NCI-H2081 treated with DMSO at 0.1 percent for 48 hours (cell line): ENCODE results near the gene FAM180B.
"Not testable (repeated sequence)": the region's sequence is repeated elsewhere in the genome, so short reads cannot be mapped to it uniquely, and the experiment has no call there.

Experiments
- DNase-seq: peaks from one replicate; lab custom pipeline; 2025; lab: John Stamatoyannopoulos, UW

FAM180B gene, protein sequence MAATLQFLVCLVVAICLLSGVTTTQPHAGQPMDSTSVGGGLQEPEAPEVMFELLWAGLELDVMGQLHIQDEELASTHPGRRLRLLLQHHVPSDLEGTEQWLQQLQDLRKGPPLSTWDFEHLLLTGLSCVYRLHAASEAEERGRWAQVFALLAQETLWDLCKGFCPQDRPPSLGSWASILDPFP

DNA sequence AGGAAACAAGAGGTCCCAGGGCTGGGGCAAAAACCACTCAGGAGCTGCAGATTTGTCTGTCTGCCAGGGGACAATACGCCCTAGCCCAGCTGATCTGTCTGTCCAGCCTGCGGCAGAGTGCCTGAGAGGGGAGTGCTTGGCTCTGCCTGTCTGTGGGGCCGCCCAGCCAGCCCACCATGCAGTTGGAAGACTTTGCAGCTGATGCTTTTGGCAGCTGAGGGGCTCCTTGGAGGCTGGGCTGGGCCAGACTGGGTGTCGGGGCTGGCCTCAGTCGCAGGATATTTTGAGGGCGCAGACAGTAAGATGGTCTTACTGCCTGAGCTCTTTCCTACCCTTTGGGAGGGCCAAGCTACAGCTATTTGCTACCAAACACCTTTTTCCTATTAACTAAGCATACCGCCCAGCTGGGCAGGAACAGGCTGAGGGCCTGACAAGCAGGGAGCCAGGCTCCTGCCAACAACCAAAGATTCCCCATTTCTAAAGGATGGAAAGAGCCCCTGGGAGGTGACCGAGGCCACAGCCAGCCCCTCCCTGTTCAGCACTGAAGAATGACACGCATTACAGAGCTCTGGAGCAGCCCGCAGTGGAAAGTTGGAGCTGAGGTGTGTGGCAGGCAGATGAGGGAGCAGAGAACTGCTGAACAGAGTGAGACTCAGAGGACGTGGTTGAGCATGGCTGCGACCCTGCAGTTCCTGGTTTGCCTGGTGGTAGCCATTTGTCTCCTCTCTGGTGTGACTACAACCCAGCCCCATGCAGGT lies at the start of gene FAM180B:
Gene FAM180B, plus strand, starts transcription at position 581 of the 758 bp plus-strand sequence. Its CDS starts 91 bp downstream, at position 672.
- DNase-seq: no peak

GRCh38 chr11:47536915-47537314 lies 49.6 kb upstream of the FAM180B start:
- no peak for DNase-seq

GRCh38 chr11:47538741-47539565 lies 47.5 kb upstream of the FAM180B start:
- peak; percentile 35 for DNase-seq

DNA sequence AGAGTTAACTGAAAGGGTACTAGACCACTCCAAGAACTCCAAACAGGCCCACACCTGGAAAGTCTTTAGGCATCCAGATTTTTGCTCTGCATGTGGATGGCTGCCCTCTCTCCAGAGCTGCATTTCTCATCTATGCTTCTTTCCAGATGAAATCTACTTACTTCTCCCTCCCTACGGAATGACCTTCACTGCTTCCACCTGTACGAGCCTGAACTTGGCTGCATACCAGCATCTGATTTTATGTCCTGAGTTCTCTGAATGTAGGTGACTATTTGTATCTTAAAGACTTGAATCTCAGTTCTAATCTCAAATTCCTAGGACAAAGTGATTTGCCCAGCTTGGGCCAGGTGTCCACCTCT lies 46.8 kb upstream of the FAM180B start:
- no peak for DNase-seq

GRCh38 chr11:47541070-47541469 lies 45.4 kb upstream of the FAM180B start:
- no peak for DNase-seq

GRCh38 chr11:47545298-47545697 lies 41.2 kb upstream of the FAM180B start:
- no peak for DNase-seq

- DNase-seq: not testable (repeated sequence)
Observed at GRCh38 chr11:47546274-47546673, 40.2 kb upstream of the FAM180B start.

GRCh38 chr11:47550288-47551047 lies 36.0 kb upstream of the FAM180B start:
- no peak for DNase-seq

GRCh38 chr11:47551086-47551485 lies 35.4 kb upstream of the FAM180B start:
- DNase-seq: no peak

DNA sequence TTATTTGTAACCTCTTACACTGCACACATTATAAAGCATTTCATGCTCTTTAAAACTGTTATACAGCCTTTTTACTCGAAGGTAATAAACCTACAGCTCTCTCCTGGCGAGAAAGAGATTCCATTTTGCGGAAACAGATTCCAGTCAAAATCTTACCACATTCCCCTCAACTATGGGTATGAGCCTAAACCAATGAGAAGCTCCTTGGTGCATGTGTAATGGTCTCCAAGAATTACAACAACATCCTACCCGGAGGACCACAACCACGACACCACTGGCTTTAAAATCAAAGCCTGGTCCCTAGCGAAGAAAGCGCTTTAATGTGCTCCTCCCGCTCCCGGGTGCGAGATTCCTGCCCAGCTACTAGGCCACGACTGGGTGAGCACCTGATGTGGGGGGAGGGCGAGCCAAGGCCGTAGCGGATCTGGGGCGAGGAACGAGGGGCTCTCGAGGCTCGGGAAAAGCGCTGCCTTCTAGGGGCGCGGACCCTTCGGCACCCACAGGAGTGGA lies 34.4 kb upstream of the FAM180B start:
- DNase-seq: no peak

DNA sequence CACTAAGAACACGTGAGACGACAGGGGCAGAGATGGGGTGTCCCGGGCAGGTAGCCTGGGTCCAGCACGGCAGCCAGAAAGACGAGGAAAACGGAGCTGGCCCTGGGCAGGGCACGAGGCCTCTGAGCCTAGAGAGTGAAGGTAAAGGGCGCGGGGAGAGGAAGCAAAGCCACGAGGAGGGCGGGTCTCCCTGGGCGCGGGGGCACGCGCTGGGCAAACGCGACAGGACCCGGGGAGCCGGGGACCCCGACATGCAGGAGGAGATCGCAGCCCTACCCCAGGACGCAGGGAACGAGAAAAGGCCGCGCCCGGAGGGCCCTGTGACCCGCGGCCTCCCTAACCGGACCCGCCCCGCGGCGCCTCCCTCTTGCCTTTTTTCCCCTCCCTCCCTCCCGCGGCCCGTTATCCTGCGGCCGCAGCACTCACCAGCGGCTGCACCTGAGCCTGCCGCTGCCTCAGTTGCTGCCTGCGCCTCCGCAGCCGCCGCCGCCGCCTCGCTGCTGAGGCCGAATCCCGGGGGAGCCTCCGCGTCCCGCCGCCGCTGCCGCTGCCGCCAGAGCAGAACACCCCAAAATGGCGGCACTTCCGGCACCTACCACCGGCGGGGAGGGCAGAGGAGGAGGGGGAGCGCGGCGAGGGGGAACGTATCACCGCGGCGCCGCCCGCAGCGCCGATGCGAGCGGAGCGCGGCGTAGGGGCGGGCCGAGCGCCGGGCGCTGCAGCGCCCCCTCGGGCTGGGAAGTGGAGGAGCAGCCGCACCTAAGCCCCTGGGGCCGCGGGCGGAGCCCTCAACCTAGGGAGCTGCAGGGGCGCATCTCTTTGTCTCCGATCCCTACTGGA lies 33.7 kb upstream of the FAM180B start, which contains the start of gene CELF1:
Gene CELF1, minus strand, starts transcription at position 567 of the 840 bp plus-strand sequence. CDS start 53,609 bp downstream, outside the sequence.
- DNase-seq: peak; percentile 69

GRCh38 chr11:47553406-47553743 lies 33.1 kb upstream of the FAM180B start:
- DNase-seq: no peak

DNA sequence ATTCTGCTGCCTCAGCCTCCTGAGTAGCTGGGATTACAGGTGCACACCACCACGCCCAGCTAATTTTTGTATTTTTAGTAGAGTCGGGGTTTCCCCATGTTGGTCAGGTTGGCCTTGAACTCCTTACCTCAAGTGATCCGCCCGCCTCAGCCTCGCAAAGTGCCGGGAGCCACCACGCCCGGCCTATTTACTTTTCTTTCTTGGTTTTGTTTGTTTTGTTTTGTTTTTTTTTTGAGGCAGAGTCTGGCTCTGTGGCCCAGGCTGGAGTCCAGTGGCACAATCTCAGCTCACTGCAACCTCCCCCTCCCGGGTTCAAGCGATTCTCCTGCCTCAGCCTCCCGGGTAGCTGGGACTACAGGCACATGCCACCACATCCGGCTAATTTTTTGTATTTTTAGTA lies 29.5 kb upstream of the FAM180B start:
- DNase-seq: not testable (repeated sequence)

DNA sequence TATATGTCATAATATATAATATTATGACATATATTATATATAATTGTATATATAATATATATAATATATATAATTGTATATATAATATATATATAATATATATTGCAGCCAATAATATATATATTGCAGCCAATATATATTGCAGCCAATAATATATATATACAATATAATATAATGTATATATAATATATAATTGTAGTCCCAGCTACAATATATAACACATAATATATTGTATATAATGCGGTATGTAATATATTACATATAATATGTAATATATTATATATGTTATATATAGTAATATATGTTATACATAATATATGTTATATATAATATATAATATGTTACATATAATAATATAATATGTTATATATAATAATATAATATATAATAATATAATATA lies 27.8 kb upstream of the FAM180B start:
- no peak for DNase-seq

DNA sequence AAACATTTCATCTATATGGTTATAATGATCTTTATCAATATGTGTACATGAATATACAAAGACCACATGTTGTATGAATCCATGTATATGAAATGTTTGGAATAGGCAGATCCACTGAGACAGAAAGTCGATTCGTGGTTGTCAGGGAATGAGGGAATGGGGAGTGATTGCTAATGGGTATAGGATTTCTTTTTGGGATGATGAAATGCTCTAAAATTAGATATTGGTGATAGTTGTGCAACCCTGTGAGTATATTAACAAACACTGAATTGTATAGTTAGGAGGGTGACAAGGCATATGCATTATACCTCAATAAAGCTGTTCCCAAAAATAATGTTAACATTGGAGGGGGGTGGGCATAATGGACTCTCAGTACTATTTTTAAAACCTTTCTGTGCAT lies 26.1 kb upstream of the FAM180B start:
- DNase-seq: no peak

GRCh38 chr11:47562393-47562792 lies 24.1 kb upstream of the FAM180B start:
- DNase-seq: not testable (repeated sequence)

DNA sequence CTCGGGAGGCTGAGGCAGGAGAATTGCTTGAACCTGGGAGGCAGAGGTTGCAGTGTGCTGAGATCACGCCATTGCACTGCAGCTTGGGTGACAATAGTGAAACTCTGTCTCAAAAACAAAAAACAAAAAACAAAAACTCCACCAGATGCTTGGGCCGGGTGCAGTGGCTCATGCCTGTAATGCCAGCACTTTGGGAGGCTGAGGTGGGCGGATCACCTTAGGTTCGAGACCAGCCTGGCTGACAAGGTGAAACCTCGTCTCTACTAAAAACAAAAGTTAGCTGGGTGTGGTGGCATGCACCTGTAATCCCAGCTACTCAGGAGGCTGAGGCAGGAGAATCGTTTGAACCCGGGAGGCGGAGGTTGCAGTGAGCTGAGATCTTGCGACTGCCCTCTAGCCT lies 22.1 kb upstream of the FAM180B start:
- DNase-seq: not testable (repeated sequence)

DNA sequence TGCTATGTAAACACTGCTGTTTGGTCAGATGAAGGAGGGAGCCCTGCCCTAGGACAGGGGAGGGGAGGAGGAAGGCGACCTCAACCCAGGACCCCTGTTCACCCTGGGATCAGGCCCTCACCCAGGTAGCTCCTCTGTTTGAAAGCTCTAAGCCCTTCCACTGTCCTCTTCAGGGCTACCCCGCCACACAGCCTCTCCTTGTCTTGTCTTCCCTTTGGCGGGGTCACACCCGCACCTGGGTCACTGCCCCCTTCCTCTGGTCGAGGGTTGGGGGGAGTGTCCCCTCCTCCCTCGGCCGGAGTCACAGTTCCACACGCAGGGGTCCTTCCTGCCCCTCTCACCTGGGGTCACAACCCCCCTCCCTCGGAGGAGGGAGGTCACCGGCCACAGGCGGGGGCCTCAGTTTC lies 21.5 kb upstream of the FAM180B start:
- DNase-seq: no peak

DNA sequence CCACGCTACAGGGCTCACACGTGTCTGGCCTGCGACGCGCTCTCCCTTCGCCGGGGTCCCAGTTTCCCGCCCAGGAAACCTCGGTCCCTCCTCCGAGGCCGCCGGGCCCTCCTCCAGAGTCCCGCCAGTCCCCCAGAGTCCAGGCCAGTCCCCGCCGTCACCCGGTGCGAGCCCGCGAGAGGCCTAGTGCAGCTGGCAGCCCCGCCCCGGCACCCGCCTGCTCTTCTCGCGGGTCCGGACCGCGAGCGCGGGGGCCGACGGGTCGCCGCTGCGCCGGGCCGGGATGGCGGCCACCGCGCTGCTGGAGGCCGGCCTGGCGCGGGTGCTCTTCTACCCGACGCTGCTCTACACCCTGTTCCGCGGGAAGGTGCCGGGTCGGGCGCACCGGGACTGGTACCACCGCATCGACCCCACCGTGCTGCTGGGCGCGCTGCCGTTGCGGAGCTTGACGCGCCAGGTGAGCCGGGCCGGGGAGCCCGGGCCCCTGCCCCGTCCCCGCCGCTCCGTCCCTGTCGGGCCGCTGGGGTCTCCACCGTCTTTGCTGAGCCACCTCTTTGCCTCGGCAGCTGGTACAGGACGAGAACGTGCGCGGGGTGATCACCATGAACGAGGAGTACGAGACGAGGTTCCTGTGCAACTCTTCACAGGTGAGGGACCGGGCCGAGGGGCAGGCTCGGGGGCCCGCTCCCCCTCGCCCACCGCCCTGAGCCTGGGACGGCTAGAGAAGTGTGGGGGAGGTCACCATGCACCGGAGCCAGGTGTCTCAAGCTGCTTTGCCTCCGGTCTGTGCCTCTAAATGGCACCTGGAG lies 20.9 kb upstream of the FAM180B start, which contains the start of gene PTPMT1:
Gene PTPMT1, plus strand, starts transcription at position 260 of the 809 bp plus-strand sequence. Its CDS starts 24 bp downstream, at position 284.
- peak; percentile 12 for DNase-seq

- DNase-seq: no peak
Observed at GRCh38 chr11:47566149-47566698, 20.3 kb upstream of the FAM180B start.
